ENCODE measurements around the gene DUOXA1. TPM values are rescaled to one million over a fixed set of nuclear protein-coding genes. Genes with fewer than 3 reads are reported as not detected.
"Not testable (repeated sequence)": the region's sequence is repeated elsewhere in the genome, so short reads cannot be mapped to it uniquely, and the experiment has no call there.

The DUOXA1 gene
- total and polyA plus RNA-seq, 3 experiments from 2014 or later: 0.09 to 0.29 TPM; not detected in 1

DNA sequence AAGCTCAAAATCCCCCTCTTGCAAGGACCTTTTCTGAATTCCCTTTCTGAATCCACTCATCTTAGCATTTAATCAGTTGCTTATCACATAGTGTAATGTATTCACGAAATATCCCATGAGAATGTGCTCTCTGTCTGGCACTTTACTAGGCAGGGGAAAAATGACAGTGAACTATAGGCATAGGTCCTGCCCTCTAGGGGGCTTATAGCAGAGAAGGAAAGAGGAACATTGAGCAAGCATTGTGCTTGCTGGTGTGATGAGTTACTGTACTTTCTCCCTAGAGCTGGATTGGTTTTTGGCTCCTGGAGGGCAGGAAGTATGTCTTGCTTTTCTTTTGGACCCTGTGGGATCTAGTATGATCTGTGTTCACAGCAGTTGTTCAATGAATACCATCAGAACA, 42.2 kb downstream of the DUOXA1 start:
- ChIA-PET POLR2A (no interaction called here), CTCF (no interaction called here)

DNA sequence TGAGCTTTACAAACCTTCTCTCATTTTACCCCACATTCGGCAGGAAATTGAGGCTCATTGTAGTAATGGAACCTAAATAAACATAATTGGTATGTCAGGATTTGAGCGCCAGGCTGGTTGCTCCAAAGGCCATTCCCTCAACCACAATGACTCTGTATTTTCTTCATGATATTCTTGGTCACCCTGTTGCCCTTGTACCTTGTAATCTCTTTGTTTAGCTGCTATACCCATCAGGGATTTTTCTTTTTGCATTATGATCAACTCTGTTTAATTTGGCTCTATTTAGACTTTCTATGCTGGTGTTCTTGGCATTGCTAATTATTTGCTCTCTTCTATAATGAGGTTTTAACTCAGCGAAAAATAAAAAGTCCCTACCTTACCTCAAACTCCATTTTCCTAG, 45.5 kb downstream of the DUOXA1 start:
- no peaks in the 10 kb centered on the region for H3K4me1 ChIP-seq (ENCODE audit: insufficient read depth, low read length)
- no peak for DNase-seq
- H3K36me3 ChIP-seq (ENCODE audit: insufficient read depth, low read length): no peaks in the 10 kb centered on the region
- no peaks in the 10 kb centered on the region for H3K27me3 ChIP-seq (ENCODE audit: insufficient read depth, low read length, poor library complexity, severe bottlenecking)
- no peak overlapping the region for H3K4me3 Mint-ChIP-seq
- POLR2A ChIA-PET: no interaction called here
- H3K4me3 ChIP-seq (ENCODE audit: low read length): no peak overlapping the region
- H3K9me3 Mint-ChIP-seq: no peaks in the 10 kb centered on the region
- H3K36me3 Mint-ChIP-seq: no peaks in the 10 kb centered on the region
- no peak overlapping the region for H3K27ac ChIP-seq (ENCODE audit: low read depth, low read length)
- no peaks in the 10 kb centered on the region for H3K4me1 Mint-ChIP-seq
- peaks cover 0 to 38% of the 10 kb centered on the region in 2 donors for H3K27me3 Mint-ChIP-seq
- no peaks in the 10 kb centered on the region for H3K9me3 ChIP-seq (ENCODE audit: low read length)
- no peak overlapping the region for H3K27ac Mint-ChIP-seq
- CTCF ChIA-PET: no interaction called here

More for the DNA sequence above, 42.2 kb downstream of the DUOXA1 start:
- DNase-seq: no peak
- no peaks in the 10 kb centered on the region for H3K4me1 ChIP-seq (ENCODE audit: insufficient read depth, low read length)
- no peaks in the 10 kb centered on the region for H3K27me3 ChIP-seq (ENCODE audit: insufficient read depth, low read length, poor library complexity, severe bottlenecking)
- no peaks in the 10 kb centered on the region for H3K9me3 ChIP-seq (ENCODE audit: low read length)
- H3K36me3 Mint-ChIP-seq: no peaks in the 10 kb centered on the region
- H3K27ac ChIP-seq (ENCODE audit: low read depth, low read length): no peak overlapping the region
- no peak overlapping the region for H3K4me3 ChIP-seq (ENCODE audit: low read length)
- H3K9me3 Mint-ChIP-seq: no peaks in the 10 kb centered on the region
- H3K4me3 Mint-ChIP-seq: no peak overlapping the region
- H3K36me3 ChIP-seq (ENCODE audit: insufficient read depth, low read length): no peaks in the 10 kb centered on the region
- no peaks in the 10 kb centered on the region for H3K4me1 Mint-ChIP-seq
- peaks cover 3 to 63% of the 10 kb centered on the region in 2 donors for H3K27me3 Mint-ChIP-seq
- no peak overlapping the region for H3K27ac Mint-ChIP-seq

DNA sequence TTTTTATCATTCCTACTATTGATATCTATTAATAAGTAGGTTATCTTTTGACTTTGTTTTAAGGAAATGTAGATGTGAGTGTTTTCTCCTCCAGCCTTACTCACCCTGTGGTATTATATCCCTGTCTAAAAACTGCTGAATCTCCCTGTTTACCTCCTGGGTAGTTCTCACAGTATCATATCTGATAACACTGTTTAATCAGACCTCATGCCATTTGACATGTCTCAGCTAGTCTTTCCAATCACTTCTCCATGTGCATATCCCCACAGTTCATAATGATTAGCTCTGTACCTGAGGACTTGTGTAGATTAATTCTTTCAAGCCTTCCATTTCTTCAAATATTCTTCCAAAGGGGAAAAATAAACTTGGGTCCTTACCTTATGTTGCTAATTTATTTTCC, 46.5 kb downstream of the DUOXA1 start:
- Histone ChIP-seq H3K36me3 (ENCODE audit: insufficient read depth, low read length) (no peaks in the 10 kb centered on the region), H3K4me1 (ENCODE audit: insufficient read depth, low read length) (no peaks in the 10 kb centered on the region), H3K4me3 (ENCODE audit: low read length) (no peak overlapping the region), H3K27ac (ENCODE audit: low read depth, low read length) (no peak overlapping the region), H3K27me3 (ENCODE audit: insufficient read depth, low read length, poor library complexity, severe bottlenecking) (no peaks in the 10 kb centered on the region), H3K9me3 (ENCODE audit: low read length) (no peaks in the 10 kb centered on the region)
- CTCF ChIA-PET: no interaction called here
- H3K9me3 Mint-ChIP-seq: no peaks in the 10 kb centered on the region
- no peak for DNase-seq
- no peaks in the 10 kb centered on the region for H3K4me1 Mint-ChIP-seq
- H3K27me3 Mint-ChIP-seq: peaks cover 0 to 33% of the 10 kb centered on the region in 2 donors
- H3K36me3 Mint-ChIP-seq: no peaks in the 10 kb centered on the region
- no peak overlapping the region for H3K27ac Mint-ChIP-seq
- no peak overlapping the region for H3K4me3 Mint-ChIP-seq
- POLR2A ChIA-PET: no interaction called here

DNA sequence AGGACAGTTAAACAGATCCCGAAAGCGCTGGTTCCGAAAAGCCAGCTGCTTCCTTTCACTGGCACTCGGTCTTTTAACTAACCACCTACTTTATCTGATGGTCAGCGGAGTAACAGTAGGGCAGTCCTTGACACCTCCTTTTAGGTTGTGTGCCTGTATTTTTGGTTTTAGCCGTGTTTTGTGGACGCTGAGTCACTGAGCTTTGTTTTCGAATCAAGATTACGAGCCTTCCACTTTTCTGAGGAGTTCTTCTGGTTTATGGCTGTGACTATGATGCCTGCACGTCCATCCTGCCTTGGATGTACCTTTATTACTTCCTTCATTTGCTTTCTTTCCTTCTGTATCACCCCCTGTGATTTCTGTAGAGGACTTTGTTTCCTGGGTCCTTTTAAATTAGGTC, 47.3 kb downstream of the DUOXA1 start:
- H3K27me3 Mint-ChIP-seq: peaks cover 0 to 25% of the 10 kb centered on the region in 2 donors
- H3K4me1 Mint-ChIP-seq, CTCF ChIA-PET: not testable (repeated sequence)

DNA sequence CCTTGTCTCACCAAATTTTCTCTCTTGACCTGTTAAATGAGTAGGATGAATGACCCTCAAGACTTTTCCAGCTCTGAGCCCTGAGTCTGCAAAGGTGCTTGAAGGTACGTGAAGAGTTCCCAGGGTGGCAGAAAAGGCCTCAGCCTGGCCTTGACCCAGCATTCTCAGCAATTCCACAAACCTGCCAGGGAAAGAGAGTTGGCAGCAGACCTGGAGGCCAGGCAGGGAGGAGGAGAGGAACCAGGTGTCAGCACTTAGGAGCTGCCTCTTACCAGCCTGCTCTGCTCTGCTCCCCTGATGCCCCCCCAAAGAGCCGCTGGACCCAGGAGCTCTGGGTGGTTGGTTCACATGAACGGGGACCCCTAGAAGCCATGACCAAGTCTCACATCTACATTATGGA, 49.1 kb downstream of the DUOXA1 start:
- not testable (repeated sequence) for H3K4me3 Mint-ChIP-seq, H3K9me3 Mint-ChIP-seq
- CTCF ChIA-PET: interaction anchor here (1.4 kb wide), 1 partner anchor 38 kb away, joined by 3 read pairs; no protein-coding TSS in a partner anchor

More for the DNA sequence above, 47.3 kb downstream of the DUOXA1 start:
- H3K4me3 ChIP-seq (ENCODE audit: low read length); H3K9me3 ChIP-seq (ENCODE audit: low read length); H3K27ac ChIP-seq (ENCODE audit: low read depth, low read length); POLR2A ChIA-PET; H3K4me1 ChIP-seq (ENCODE audit: insufficient read depth, low read length); H3K9me3 Mint-ChIP-seq; H3K36me3 Mint-ChIP-seq; H3K27ac Mint-ChIP-seq; H3K4me3 Mint-ChIP-seq; DNase-seq; H3K27me3 ChIP-seq (ENCODE audit: insufficient read depth, low read length, poor library complexity, severe bottlenecking); H3K36me3 ChIP-seq (ENCODE audit: insufficient read depth, low read length): not testable (repeated sequence)

DNA sequence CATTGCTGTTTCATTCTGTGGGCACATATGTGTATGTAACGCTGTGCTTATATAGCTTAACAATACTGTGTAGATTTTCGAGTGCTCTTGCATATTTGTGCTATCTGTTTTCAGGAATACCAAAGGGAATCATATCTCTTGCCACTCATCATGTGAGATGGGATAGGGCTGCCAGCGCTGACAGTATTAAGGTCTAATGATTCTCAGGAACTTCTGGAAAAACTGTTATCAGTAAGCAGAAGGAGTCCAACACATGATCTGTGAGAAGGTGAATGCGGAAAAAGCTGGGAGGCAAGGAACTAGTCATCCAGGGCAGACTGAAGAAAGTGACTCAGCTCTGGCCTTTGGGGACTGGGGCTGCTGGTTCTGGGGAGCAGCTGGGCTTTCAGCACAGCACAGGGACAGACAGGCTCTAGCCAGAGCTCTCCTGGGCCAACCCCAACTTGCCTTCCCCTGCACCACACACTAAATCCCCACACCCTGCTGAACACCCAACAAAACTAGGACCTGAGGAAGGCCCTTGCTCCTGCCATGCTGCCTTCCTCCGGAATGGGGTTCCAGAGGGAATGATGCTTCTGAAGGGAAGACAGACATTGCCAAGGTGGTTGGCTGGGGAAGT, 49.9 kb downstream of the DUOXA1 start:
- H3K4me3 Mint-ChIP-seq; H3K27me3 Mint-ChIP-seq; DNase-seq; H3K9me3 ChIP-seq (ENCODE audit: low read length); H3K27ac ChIP-seq (ENCODE audit: low read depth, low read length); CTCF ChIA-PET; H3K4me3 ChIP-seq (ENCODE audit: low read length); H3K27ac Mint-ChIP-seq; H3K4me1 Mint-ChIP-seq; H3K27me3 ChIP-seq (ENCODE audit: insufficient read depth, low read length, poor library complexity, severe bottlenecking); H3K36me3 Mint-ChIP-seq; H3K9me3 Mint-ChIP-seq; H3K36me3 ChIP-seq (ENCODE audit: insufficient read depth, low read length); H3K4me1 ChIP-seq (ENCODE audit: insufficient read depth, low read length); POLR2A ChIA-PET: not testable (repeated sequence)

More for the DNA sequence above, 49.1 kb downstream of the DUOXA1 start:
- POLR2A ChIA-PET; H3K27ac Mint-ChIP-seq; H3K4me3 ChIP-seq (ENCODE audit: low read length); H3K36me3 Mint-ChIP-seq; H3K4me1 ChIP-seq (ENCODE audit: insufficient read depth, low read length); H3K9me3 ChIP-seq (ENCODE audit: low read length); H3K36me3 ChIP-seq (ENCODE audit: insufficient read depth, low read length); DNase-seq; H3K27ac ChIP-seq (ENCODE audit: low read depth, low read length); H3K4me1 Mint-ChIP-seq; H3K27me3 ChIP-seq (ENCODE audit: insufficient read depth, low read length, poor library complexity, severe bottlenecking): not testable (repeated sequence)
- peaks cover 0 to 17% of the 10 kb centered on the region in 2 donors for H3K27me3 Mint-ChIP-seq

DNA sequence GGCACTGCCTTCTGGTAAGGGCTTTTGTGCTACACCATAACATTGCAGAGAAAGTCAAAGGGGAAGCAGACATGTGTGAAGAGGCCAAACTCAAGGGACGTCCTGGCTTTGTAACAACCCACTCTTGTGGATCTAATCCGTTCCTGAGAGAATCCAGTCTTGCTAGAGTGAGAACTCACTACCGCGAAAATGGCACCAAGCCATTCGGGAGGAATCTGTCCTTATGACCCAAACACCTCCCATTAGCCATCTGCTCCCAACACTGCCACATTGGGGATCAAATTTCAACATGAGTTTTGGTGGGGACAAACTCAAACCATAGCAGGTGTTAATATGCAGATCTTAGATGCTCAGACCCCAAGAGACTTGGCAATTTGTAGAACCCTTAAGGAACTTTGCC, 50.5 kb downstream of the DUOXA1 start:
- POLR2A ChIA-PET; H3K4me3 Mint-ChIP-seq; H3K27me3 Mint-ChIP-seq; H3K36me3 Mint-ChIP-seq; H3K36me3 ChIP-seq (ENCODE audit: insufficient read depth, low read length); H3K27ac Mint-ChIP-seq; H3K9me3 Mint-ChIP-seq; H3K4me1 ChIP-seq (ENCODE audit: insufficient read depth, low read length); H3K4me3 ChIP-seq (ENCODE audit: low read length); CTCF ChIA-PET; DNase-seq; H3K9me3 ChIP-seq (ENCODE audit: low read length); H3K27me3 ChIP-seq (ENCODE audit: insufficient read depth, low read length, poor library complexity, severe bottlenecking); H3K4me1 Mint-ChIP-seq: not testable (repeated sequence)
- H3K27ac ChIP-seq (ENCODE audit: low read depth, low read length): peak overlapping the region; percentile 16

DNA sequence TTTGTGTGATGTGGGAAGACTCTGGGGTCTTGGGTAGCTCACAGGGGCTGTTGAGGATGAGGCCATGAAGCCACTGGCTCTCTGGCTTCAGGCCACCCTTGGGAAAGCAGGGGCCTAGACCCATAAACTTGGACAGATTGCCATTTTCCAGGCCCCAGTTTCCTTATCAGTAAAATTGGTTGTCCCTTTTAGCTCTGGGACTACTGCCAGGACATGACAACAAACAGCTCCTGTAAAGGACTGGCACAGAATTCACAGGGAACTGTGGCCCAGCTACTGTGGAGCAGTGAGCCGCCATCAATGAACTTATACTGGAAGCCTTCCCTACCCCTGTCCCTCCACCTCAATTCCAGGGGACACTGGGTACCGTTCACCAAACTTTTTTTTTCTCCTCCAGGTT, 52.3 kb downstream of the DUOXA1 start:
- H3K4me3 Mint-ChIP-seq; H3K27me3 ChIP-seq (ENCODE audit: insufficient read depth, low read length, poor library complexity, severe bottlenecking); H3K27me3 Mint-ChIP-seq; H3K4me3 ChIP-seq (ENCODE audit: low read length); H3K27ac Mint-ChIP-seq; H3K4me1 Mint-ChIP-seq; H3K9me3 Mint-ChIP-seq; H3K36me3 Mint-ChIP-seq; POLR2A ChIA-PET; H3K4me1 ChIP-seq (ENCODE audit: insufficient read depth, low read length); CTCF ChIA-PET; H3K9me3 ChIP-seq (ENCODE audit: low read length); H3K36me3 ChIP-seq (ENCODE audit: insufficient read depth, low read length); H3K27ac ChIP-seq (ENCODE audit: low read depth, low read length); DNase-seq: not testable (repeated sequence)

Data from CD8-positive, alpha-beta memory T cell (primary cell).